HEK293 (cell line): ENCODE measurements around the gene NYAP2.

Experiments
- KLF16 ChIP-seq: fragments of 450-650 bp; formaldehyde crosslinking; IDR thresholded peaks from 2 replicates; pipeline ENCODE4 v1.5.1; 2017; ENCODE audit warnings: missing biosample characterization, missing genetic modification characterization
- KLF17 ChIP-seq: fragments of 450-650 bp; formaldehyde crosslinking; IDR thresholded peaks from 2 replicates; pipeline ENCODE4 v1.5.1; 2016; ENCODE audit warnings: missing biosample characterization, missing genetic modification characterization
- REST ChIP-seq: fragments of 450-650 bp; formaldehyde crosslinking; IDR thresholded peaks from 2 replicates; pipeline ENCODE4 v1.5.1; 2016; ENCODE audit warnings: missing biosample characterization, missing genetic modification characterization
- ZBTB11 ChIP-seq: fragments of 450-650 bp; formaldehyde crosslinking; conservative IDR thresholded peaks from 2 replicates; pipeline ENCODE4 v1.5.1; 2016; ENCODE audit warnings: low read depth, missing biosample characterization, missing genetic modification characterization
- ZNF26 ChIP-seq: fragments of 450-650 bp; formaldehyde crosslinking; IDR thresholded peaks from 2 replicates; pipeline ENCODE4 v1.5.1; 2016; ENCODE audit warnings: missing biosample characterization, missing genetic modification characterization
- ZNF580 ChIP-seq: fragments of 450-650 bp; formaldehyde crosslinking; IDR thresholded peaks from 2 replicates; pipeline ENCODE4 v1.5.1; 2016; ENCODE audit warnings: missing biosample characterization, missing genetic modification characterization

- TF ChIP-seq REST (tag by site-specific recombination) (no peak), KLF17 (tag by site-specific recombination) (no peak), KLF16 (tag by site-specific recombination) (no peak), ZNF26 (tag by site-specific recombination) (no peak), ZNF580 (tag by site-specific recombination) (no peak), ZBTB11 (tag by site-specific recombination) (no peak)
Observed at GRCh38 chr2:225660262-225661131, 261.0 kb downstream of the NYAP2 start.
